GM18526 (cell line): ENCODE measurements around the gene SPRR1A.

Source experiments
- POLR2A ChIP-seq: IDR thresholded peaks from 3 replicates; pipeline ENCODE4 v1.6.1; 2011; ENCODE audit not compliant: insufficient read length; ENCODE audit errors: extremely low read depth

SPRR1A gene, protein sequence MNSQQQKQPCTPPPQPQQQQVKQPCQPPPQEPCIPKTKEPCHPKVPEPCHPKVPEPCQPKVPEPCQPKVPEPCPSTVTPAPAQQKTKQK

DNA sequence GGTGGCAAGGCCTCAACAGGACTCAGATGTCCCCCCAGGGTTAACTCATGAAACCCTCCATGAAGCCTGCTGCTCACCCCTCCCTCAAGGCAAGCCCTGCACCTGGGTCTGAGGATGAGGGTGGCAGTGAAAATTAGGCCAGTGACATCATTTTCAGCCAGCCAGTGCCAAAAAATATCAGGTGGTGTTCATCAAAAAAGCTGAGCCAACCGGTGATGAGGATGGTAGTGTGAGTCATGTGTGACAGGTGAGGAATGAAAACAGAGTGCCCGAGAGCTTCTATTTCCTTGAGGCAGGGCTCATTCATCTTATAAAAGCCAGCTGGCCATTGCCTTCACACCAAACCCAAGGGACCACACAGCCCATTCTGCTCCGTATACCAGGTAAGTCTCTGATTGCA, at the start of gene SPRR1A:
Gene SPRR1A, plus strand, starts transcription at position 339 of the 400 bp plus-strand sequence. CDS start 1,150 bp downstream, outside the sequence.
- TF ChIP-seq POLR2A: no peak

DNA sequence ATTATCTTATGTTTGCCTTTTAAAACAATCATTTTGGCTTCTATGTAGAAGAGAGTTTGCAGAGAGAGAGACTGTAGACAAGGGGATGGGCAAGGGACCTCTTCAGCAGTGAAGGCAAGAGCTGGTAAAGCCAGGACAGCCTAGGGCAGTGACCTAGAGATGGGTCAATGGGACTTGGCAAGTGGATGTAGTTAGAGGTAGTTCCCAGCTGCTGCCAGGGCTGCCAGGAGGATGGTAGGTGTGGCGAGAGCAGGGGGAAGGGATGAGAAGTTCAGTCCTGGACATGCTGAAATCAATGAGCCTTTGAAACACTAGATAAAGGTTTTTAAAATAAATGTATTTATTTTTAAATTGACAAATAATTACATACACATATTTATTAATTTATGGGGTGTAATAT, 43.3 kb upstream of the SPRR1A start:
- no peak for TF ChIP-seq POLR2A

DNA sequence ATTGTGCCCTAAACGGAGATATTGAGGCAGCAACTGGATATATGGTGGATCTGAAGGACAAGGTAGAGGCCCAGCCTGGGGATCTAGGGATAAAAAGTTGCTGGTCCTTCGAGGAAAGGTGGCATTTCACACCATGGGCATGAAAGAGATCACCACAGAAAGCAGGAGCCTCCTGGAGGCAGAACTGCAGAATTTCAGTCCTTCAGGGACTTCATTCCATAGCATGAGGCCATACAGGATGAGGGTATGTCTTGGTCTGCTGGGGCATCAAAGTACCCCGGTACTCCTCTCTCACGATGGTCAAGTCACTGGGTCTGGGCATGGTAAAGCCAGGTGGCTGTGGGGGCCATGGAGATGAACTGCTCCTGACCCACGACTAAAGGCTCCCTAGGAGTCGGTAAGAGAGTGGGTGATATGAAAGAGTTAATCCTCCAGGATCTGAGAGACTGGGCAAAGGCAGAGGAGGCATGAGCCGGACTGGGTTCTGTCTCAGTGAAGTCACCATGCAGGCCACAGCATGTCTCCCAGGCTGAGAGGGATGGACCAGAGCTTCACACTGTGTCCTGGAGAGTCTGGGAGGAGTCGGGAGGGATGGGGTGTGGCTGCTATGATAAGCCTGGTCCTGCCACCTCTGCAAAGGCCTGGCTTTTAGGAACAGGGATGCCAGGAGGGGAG, 42.7 kb upstream of the SPRR1A start:
- TF ChIP-seq POLR2A: no peak

DNA sequence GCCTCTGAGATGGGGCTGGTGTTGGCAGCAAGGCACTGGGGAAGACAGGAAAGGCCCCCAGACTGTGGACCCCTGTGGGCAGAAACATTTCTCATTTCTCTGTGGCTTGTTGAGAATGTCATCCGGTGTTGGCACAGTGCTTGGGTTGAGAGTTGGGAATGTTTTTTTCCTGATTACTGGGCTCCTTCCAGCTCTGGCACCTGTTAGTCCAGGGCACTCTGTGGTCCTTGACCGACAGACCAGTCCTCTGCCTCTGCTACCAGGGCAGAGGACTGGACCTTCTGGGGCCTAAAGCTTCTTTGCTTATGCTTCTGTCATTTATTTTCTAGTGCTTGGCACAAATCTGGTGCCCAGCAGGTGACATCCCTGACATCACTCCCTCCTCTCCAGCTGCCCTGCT, 41.7 kb upstream of the SPRR1A start:
- TF ChIP-seq POLR2A: no peak

DNA sequence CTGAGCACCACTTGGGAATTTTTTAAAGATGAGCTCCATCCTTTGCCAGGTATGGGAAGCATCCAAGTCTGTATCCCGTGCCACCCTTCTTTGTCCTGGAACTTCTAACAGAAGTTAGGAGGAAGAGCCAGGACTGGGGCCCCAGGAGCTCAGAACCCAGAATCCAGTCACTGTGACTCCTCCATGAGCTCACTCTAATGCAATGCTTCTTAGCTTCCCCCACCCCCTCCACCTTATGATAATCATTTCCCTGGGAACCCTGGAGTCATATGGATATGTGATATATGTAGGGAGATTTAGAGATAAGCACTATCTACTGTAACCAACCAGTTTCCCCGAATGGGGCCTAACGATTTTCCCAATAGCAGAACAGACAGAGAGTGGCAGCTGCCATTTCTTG, 37.6 kb upstream of the SPRR1A start:
- no peak for TF ChIP-seq POLR2A

DNA sequence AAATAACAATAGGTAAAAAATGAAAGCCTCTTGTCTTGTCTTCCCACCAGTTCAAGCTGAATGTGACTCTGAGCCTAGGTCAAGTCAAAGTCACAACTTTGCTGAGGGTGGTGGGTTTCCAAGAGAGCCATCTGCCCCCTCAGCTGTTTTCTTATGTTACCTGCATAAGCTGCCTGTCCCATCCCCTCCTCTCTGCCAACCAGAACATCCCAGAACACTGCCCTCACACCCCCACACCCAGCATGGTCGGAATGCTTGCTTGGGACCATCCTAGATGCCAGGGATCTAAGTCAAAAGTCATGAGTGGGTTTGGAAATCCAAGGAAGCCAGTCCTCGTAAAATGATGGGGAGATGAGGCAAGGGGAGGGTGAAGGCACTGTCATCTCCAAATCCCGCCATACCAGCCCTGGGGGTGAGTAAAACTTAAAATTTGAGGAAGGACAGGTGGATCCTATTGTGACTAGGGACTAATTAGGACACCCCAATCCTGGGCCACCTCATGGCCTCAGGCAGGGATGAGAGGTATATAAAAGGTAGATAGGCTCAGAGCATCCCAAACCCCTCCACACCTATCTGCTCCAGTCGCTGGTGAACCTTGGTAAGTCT, 37.1 kb upstream of the SPRR1A start, which contains the start of gene SPRR5:
Gene SPRR5, plus strand, starts transcription at position 556 of the 606 bp plus-strand sequence. CDS start 1,349 bp downstream, outside the sequence.
- TF ChIP-seq POLR2A: no peak

DNA sequence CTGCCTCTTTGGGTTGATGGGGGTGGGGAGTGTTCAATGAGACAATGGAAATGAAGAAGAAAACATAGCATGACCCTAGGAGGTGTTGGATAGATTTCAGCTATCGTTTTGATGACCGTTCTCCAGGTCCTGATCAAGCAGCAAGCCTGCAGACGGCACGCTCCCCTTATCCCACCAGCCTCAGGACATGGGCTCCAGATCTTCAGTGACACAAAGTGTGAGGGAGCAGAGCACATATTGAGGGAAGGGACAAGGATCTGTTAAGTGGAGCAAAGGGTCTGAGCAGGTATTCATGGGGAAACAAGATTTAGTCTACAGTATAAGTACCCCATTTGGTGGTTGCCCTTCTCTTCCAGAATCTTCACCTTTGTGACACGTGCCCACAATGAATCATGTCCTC, 32.2 kb upstream of the SPRR1A start:
- no peak for TF ChIP-seq POLR2A

DNA sequence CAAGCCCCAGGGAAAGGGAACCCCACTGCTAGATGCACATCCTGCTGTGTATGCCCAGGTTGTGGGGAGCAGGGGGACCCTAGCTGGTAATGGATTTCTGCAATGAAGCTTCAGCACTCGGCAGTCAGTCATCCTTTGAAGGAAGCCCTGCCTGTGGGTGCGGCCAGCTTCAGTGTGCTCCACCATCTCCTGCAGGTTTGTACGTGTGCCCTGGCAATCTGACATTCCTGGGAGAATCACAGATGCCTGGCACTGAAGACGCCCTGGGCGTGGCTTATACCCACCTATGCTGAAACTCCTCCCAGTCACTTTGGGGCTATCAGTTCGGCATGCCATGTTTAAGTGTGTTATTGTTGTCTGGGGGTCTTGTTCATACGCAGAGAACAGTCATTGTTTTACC, 30.1 kb upstream of the SPRR1A start:
- no peak for TF ChIP-seq POLR2A

DNA sequence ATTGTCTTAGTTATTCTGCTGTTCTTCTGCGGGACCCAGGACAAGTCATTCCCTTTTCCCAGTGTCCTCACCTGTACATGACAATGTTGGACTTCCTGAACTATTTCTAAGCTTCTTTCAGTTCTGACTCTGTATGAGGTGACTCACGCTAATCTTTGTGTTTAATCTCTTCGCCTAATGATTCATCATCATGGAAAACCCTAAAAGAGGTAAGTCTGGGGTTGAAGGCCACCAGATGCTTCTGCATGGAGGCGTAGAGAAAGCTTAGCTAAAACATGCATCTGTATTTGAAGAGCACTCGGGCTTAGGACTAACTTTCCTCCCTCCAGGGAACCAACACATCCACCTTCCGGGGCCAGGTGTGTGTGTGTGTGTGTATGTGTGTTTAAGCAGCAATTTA, 29.4 kb upstream of the SPRR1A start:
- no peak for TF ChIP-seq POLR2A

DNA sequence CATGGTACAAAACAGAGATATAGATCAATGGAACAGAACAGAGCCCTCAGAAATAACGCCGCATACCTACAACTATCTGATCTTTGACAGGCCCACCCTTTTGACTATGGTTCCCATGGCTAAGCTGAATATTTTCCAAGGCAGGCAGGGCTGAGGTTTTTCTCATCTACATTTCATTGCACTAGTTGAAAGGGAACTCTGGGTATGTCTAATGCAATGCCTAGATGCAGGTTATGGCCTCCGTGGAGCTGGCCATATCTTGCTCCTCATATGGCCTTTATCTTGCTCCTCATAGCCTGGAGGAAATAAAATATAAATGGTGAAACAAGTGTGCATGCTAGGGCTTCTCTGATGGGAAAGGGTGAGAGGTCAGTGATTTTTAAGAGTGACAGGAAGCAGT, 26.3 kb upstream of the SPRR1A start:
- no peak for TF ChIP-seq POLR2A

DNA sequence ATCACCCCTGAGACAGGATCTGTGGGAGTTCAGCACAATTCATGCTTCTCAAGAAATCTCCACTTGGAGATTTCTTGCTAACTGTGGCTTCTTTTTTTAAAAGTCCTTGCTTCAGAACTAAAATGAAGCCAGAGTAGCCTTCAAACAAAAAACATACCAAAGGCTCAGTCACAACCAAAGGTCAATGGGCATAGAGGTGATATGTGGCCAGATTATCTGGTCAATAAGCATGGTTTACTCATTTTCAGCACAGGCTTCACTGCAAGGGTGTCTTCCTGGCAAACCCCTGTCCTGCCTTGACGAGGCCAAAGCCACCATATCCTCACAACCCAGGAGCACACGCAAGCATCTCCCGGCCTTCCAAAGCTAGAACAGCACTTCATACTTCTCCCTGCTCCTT, 24.6 kb upstream of the SPRR1A start:
- TF ChIP-seq POLR2A: no peak

DNA sequence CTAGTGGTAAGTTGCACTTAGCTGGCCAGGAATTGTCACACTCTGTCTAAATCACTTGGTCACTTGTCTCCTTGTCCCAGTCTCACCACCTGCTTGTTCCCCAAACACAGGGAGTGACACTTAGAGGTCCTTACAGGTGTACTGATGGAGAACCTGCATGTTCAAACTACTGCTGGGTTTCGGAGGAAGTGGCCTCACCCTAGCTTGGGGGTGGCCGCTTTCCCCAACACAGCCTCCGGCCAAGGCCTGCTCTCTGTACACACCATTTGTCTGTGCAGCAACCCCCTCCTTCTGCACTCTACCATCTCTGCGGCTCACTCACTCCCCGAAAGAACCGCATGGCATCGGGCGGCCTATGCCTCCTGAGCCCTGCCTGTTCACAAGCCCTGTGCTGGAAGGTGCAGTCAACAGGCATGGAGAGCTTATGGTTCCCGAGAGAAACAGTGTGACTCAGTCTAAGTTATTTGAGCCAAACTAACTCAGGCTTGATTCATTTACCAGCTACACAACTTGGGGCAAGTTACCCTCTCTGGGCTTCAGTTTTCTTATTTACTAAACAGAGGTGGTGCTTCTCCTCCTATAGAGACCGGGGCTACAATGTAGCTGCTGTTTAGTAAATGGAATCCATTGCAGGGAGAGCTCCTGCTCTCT, 24.0 kb upstream of the SPRR1A start:
- no peak for TF ChIP-seq POLR2A

DNA sequence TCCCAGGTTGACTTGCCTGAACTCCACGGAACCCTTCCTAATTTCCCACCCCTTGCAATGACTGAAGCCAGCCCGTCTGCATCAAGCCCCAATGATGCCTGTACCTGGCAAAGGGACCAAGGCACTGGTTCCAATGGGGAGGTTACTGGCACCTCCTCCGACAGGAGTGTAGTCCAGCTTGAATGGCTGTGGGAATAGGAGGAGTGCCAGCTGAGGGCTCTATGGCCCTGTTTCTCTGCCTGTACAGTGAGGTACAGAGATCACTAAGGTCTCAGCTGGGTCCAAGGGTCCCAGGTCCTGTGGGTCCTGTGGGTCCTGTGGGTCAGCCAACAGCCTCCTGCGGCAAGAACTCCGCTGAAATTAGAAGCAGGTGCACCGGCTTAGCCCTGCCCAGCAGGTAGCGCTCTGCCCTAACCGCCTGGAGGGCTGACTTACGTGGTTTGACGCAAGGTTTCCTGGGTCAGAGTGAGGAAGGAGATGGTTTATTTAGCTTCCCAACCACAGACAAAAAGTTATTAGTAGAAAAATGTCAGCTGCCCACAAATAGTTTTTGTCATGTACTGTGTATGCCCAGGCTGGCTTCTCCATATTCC, 23.3 kb upstream of the SPRR1A start:
- no peak for TF ChIP-seq POLR2A

DNA sequence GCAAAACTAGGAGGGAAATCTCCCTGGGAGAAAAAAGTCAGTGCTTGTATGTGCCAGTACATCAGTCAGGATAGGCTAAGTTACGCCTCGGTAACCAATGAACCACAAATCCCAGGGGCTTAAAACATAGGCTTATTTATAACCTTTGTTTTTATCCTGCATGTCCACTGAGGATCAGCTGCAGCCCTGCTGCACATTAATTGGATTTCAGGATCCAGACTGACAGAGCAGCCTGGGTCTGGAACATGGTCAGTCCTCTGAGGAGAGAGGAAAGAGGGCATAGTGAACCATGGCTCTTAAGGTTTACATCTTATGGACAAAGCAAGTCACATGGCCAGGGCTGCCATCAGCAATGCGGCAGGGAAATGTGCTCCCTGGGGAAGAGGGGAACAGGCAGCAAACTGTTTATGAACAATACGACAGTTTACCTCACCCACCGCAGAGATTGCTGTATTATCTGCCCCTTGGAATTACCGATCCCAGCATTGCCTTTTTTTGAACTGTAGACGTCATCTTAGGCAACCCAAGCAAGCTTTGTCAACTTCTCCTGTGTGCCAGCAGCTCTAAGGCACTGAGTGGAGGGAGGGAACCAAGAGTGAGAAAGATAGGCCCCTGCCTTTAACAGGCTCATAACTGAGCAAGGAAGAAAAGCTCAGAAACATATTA, 22.5 kb upstream of the SPRR1A start:
- TF ChIP-seq POLR2A: no peak

DNA sequence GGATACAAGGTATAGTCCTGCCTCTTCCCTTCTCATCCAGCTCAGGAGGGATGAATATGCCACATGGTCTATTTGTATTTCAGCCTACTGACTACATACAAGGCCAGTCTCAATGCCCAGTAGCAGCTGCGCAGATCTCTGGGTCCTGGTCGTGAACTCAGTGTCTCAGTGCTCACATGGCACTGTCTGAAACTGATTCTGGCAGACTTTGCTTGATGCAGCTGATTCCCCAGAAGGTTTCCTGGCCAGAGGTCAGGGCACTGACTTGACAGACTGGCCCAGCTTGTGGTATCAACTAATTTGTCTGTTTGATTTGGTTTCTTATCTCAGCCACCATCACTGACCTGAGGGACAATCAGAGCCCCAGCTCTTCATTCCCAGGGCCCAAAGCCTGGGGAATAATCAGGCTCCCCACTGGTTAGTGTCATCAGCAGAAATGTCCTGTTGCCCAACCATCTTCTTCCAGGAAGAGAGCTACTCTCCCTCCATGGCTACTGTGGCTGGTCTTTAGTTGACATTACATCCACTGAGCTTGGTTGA, 20.9 kb upstream of the SPRR1A start:
- no peak for TF ChIP-seq POLR2A
